HG03039 (cell line): ENCODE measurements around the gene E2F4.

Experiments used
- ATAC-seq: cut with Tn5 transposase; IDR thresholded peaks from one replicate; pipeline ENCODE4 v1.9.1; 2021; ENCODE audit warnings: mild to moderate bottlenecking, moderate library complexity; ENCODE audit not compliant: unreplicated experiment

Gene E2F4

DNA sequence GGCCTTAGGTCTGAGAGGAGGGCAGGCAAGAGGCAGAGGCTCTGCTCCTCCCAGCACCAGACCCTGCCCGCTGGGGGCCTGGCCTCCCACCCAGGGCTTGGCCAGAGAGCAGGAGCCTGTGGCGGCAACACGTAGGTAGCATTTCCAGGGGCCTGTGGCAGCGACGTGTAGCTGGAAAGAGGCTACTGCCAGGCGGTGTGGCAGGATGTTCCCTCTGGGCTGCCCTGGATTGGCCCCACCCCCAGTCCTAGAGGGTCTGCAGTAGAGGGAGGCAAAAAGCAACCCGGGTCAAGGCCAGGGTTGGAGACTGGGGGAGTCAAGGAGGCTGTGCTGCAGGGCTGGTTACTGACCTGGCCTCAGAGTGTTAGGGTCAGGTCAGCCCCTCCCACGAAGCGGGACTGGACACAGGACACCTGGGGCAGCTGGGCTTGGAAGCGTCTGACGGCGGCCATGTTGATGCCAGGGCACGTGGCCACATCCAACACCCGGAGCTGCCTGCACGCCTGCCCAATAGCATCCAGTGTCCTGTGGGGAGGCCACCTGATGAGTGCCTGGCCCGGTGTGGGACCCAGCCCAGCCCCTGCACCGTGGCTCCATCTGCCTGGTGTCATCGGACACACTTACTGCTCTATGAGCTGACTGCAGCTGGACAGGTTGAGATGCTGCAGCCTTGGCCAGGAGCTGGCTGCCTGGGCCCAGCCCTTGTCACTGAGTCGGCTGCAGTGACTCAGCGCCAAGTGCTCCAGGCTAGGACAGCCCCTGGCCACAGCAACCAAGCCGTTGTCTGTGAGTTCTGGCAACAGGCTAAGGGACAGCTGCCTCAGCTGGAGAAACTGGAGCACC lies 15.5 kb downstream of the E2F4 start:
- ATAC-seq = no peak

GRCh38 chr16:67208154-67208896 lies 16.4 kb downstream of the E2F4 start:
- ATAC-seq = no peak

GRCh38 chr16:67209565-67209964 lies 17.6 kb downstream of the E2F4 start:
- no peak for ATAC-seq

GRCh38 chr16:67210069-67210937 lies 18.3 kb downstream of the E2F4 start:
- no peak for ATAC-seq

- ATAC-seq = no peak
These were observed 19.7 kb downstream of the E2F4 start for GRCh38 chr16:67211674-67212073.

GRCh38 chr16:67212766-67213165 lies 20.8 kb downstream of the E2F4 start:
- ATAC-seq = no peak

DNA sequence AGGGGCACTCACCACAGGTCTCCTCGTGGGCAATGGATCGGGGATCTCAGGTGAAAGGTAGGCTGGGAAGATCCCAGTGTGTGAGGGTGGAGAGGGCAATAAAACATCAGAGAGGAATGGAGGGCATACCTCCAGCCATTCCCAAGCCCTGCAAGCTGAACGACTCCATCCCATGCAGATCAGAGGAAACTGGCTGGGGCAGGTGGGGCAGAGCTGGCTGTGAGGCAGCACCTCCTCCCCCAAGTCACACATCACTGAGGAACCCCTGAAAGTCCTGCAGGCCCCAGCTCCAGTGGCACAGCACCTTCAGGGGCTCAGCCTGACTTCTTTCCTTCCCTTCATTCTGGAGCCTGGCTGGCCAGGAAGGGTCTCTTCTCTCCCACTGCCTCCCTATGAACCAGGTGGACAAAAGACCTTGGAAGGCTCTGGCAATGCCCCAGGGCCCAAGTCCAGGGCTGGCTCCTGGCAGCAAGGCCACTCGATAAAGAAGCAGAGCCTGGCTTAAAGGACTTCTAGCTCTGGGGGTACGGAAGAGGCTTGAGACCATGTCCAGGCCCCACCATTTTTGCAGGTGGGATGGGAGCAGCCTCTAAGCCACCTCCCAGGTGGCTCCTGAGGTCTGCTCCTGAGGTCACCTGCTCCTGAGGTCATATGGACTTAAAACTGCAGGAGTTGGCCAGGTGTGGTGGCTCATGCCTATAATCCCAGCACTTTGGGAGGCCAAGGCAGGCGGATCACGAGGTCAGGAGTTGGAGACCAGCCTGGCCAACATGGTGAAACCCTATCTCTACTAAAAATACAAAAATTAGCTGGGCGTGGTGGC lies 21.5 kb downstream of the E2F4 start:
- ATAC-seq = no peak

- ATAC-seq = no peak
These were observed 23.8 kb downstream of the E2F4 start for GRCh38 chr16:67215706-67216105.

DNA sequence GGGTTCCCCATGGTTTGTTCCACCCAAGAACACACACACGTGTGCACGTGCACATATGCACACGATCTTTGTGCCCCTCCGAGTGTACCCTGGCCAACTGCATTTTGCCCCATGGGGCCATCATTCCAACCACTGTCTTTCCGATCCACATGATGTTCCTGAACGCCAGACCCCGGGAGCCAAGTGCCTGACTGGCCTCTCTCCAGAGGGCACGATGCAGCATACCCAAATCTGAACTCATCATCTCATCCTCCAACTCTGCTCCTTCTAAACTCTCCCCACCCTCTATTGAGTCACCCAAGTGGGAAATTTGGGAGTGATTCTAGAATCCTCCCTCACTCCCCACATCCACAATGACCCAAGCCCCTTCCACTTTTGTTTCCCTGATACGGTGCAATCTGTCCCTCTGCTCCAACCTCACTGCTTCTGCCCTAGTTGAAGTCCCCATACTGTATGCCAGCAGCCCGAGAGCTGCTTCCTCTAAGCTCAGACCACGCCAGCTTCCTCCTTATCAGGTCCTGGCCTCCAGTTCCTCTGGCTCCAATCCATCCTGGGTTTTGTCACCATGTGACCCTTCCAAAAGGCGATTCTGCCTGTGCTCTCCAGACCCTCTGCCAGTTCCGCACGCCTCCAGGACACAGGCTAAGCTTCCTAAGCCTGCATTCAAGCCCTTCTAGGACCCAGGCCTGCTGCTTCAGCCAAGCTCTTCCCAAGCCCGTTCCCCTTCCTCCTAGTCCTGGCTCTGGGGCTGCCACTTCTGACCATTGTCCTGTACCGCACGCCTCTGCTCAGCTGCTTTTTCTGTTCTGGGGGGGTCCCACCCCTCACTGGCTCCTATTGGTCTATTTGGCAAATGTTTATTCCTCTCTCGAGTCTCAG lies 24.9 kb downstream of the E2F4 start:
- ATAC-seq = no peak

DNA sequence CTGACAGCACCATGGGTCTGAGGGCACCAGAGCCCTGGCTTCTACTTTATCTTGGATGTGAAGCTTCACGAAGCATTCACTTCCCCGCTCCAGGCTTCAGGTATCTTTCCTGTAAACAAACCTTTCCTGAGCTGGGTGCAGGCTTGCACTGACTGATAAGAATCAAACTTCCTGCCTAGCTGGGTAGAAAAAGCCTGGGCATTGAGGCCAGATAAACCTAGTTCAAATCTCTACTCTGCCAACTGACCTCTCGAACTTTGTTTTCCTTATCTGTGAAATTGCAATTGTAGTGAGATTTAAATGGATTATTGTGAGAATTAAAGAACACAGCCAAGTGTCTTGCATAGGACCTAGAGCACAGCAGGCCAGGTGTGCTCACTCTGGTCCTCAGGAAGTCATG lies 32.0 kb downstream of the E2F4 start:
- no peak for ATAC-seq

GRCh38 chr16:67226295-67226803 lies 34.4 kb downstream of the E2F4 start:
- ATAC-seq = no peak

DNA sequence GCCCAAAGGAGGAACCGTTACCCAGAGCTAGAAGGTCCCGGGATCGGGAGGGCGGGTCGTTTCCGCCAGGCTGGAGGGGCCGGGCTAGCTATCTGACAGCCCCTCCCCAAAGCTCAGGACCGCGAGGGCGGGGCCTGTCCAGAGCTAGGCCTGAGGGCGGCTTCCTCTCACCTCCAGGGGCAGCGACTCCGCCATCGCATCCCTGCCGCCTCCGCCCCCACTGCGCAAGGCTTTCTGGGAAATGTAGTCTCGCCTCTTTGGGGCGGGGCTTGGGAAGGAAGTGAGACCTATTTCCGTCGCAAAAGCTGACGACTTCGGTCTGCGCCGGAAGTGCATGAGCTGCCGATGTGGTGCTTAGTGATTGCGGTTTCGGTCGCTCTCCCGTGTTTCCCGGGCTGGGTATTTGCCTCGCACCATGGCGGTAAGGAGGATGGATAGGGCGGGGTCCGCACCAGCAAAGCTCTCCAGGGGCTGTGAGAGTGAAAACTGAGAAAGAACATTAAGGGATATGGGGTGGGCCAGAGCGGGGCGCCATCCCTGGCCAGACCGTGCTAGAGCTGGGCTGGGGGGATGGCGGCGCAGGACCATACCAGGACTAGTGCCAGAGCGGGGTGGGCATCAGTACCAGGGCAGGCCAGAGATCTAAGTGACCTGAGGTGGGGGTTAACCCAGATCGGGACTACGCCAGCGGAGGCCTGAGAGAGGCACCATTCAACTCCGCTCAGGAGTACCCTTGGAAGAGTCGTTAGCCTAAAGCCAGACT lies 35.0 kb downstream of the E2F4 start, which contains the start of gene TMEM208:
Gene TMEM208, plus strand, starts transcription at position 327 of the 763 bp plus-strand sequence. Its CDS starts 89 bp downstream, at position 416.
- ATAC-seq = peak; percentile 78

- ATAC-seq = no peak
These were observed 35.6 kb downstream of the E2F4 start for GRCh38 chr16:67227567-67227921.

DNA sequence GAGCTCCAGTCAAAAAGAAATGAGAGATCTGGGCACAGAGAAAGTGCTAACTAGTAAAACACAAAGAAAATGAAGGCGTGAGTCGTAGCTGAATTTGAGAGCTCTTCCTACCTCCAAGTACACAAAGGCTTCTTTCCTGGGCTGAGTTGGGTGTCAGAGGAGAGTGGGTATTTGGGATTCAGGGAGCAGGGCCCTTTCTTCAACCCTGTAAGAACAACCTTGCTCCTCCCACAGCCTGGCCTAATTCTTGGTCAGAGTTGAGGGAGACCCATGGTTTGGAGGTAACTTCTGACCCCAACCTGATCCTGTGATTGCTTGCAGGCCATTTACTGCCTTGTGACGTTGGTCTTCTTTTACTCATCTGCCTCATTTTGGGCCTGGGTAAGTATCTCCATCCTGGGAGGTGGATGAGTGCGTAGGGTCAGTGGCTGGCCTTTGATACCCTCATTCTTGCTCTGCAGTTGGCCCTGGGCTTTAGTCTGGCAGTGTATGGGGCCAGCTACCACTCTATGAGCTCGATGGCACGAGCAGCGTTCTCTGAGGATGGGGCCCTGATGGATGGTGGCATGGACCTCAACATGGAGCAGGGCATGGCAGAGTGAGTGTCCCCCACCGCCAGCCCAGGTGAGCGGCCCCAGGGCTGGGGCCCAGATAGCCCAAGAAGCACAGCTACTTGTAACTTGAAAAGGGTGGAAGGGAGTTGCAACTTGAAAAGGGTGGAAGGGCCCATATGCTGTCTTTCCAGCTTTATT lies 36.3 kb downstream of the E2F4 start:
- no peak for ATAC-seq

DNA sequence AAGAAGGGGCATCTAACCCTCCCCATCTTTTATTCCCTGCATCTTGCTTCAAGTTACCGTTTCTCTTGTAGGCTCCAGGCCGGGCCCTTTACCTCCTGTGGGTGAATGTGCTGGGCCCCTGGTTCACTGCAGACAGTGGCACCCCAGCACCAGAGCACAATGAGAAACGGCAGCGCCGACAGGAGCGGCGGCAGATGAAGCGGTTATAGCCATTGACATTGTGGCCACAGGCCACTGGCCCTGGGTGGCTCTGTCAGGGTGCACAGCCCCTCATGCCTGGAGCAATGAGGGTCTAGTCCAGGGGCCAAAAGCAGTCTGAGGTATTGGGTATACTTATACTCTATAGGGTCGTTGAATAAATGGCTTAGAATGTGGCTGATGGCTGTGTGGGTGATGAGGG lies 37.0 kb downstream of the E2F4 start:
- ATAC-seq = no peak

- no peak for ATAC-seq
These were observed 38.2 kb downstream of the E2F4 start for GRCh38 chr16:67229906-67230808.
